Tibial artery (tissue), 4 donors: ENCODE data around the gene POU2AF1.

Experiments
- DNase-seq, 2 donors: peaks; one replicate each; pipeline ENCODE4 v3.0.0-alpha.2; 2019
- H3K27ac ChIP-seq, 2 donors: fragments of 200-600 bp; sonication (generic) in 1 of 2; 1 replicate in 1 of 2; 2 replicates in 1 of 2; pipeline ENCODE4 v1.5.1; 2018 to 2019; ENCODE audit warnings: mild to moderate bottlenecking in 1 of 2
- H3K27me3 ChIP-seq, 2 donors: fragments of 200-600 bp; sonication (generic) in 1 of 2; one replicate each; pipeline versions ENCODE4 v1.5.1 to v1.6.0; 2016 to 2019
- H3K36me3 ChIP-seq, 3 donors: fragments of 200-600 bp; sonication (generic) in 2 of 3; one replicate each; pipeline ENCODE4 v1.5.1; 2016 to 2019; ENCODE audit warnings: mild to moderate bottlenecking in 2 of 3
- H3K4me1 ChIP-seq, 4 donors: fragments of 200-600 bp; sonication (generic) in 2 of 4; 1 replicate in 3 of 4; 2 replicates in 1 of 4; pipeline ENCODE4 v1.5.1; 2016 to 2019
- H3K4me3 ChIP-seq, 2 donors: fragments of 200-600 bp; sonication (generic) in 1 of 2; 1 replicate in 1 of 2; 2 replicates in 1 of 2; pipeline ENCODE4 v1.5.1; 2018 to 2019; ENCODE audit warnings: mild to moderate bottlenecking in 2 of 2
- H3K9me3 ChIP-seq, 3 donors: fragments of 200-600 bp; sonication (generic) in 1 of 3; one replicate each; pipeline ENCODE4 v1.5.1; 2016 to 2019
- CTCF ChIP-seq, 2 experiments: fragments of 200-600 bp in 1 of 2; fragments of 450-650 bp in 1 of 2; IDR thresholded peaks; one replicate each; pipeline ENCODE4 v1.5.1; 2017 to 2019; ENCODE audit warnings: antibody characterized with exemption in 2 of 2, mild to moderate bottlenecking in 1 of 2, moderate library complexity in 1 of 2
- intact Hi-C: fragments of 100-400 bp; cut with DNase I; formaldehyde crosslinking; loops from one replicate; pipeline ENCODE4 v1.15.0; 2023; ENCODE audit warnings: low total_unique reads

Gene POU2AF1

GRCh38 chr11:111384494-111384893, 5.4 kb upstream of the POU2AF1 start:
- Histone ChIP-seq H3K4me3 (no peak overlapping the region), H3K27me3 (peaks cover 0 to 4% of the 10 kb centered on the region in 2 donors), H3K36me3 (no peaks in the 10 kb centered on the region), H3K9me3 (no peaks in the 10 kb centered on the region), H3K4me1 (peaks cover 0 to 4% (median 0%) of the 10 kb centered on the region in 4 donors), H3K27ac (no peak overlapping the region)
- intact Hi-C loops: no loop called here
- no peak for DNase-seq
- no peak for TF ChIP-seq CTCF (IDR thresholded peaks at IDR 0.05)

- intact Hi-C loops: no loop called here
- DNase-seq: no peak
- TF ChIP-seq CTCF (IDR thresholded peaks at IDR 0.05): no peak
- peaks cover 0 to 9% of the 10 kb centered on the region in 2 donors for H3K27me3 ChIP-seq
- no peak overlapping the region for H3K27ac ChIP-seq
- H3K36me3 ChIP-seq: no peaks in the 10 kb centered on the region
- H3K4me1 ChIP-seq: peaks cover 0 to 9% (median 3%) of the 10 kb centered on the region in 4 donors
- H3K9me3 ChIP-seq: no peaks in the 10 kb centered on the region
- no peak overlapping the region for H3K4me3 ChIP-seq
Observed at GRCh38 chr11:111382451-111382850, 3.4 kb upstream of the POU2AF1 start.

GRCh38 chr11:111379602-111380136, 594 bp upstream of the POU2AF1 start:
- Histone ChIP-seq H3K36me3 (no peaks in the 10 kb centered on the region), H3K9me3 (no peaks in the 10 kb centered on the region), H3K27me3 (peaks cover 0 to 9% of the 10 kb centered on the region in 2 donors), H3K27ac (no peak overlapping the region), H3K4me3 (no peak overlapping the region), H3K4me1 (peaks cover 0 to 6% (median 2%) of the 10 kb centered on the region in 4 donors)
- intact Hi-C loops: no loop called here
- TF ChIP-seq CTCF (IDR thresholded peaks at IDR 0.05): no peak
- no peak for DNase-seq

- H3K4me3 ChIP-seq: no peak overlapping the region
- intact Hi-C loops: no loop called here
- H3K36me3 ChIP-seq: no peaks in the 10 kb centered on the region
- TF ChIP-seq CTCF (IDR thresholded peaks at IDR 0.05): no peak
- H3K4me1 ChIP-seq: peaks cover 0 to 6% (median 2%) of the 10 kb centered on the region in 4 donors
- peaks cover 0 to 9% of the 10 kb centered on the region in 2 donors for H3K27me3 ChIP-seq
- no peak overlapping the region for H3K27ac ChIP-seq
- DNase-seq: no peak
- no peaks in the 10 kb centered on the region for H3K9me3 ChIP-seq
Observed at GRCh38 chr11:111378185-111378860, 752 bp downstream of the POU2AF1 start.

GRCh38 chr11:111376181-111376871, 2.7 kb downstream of the POU2AF1 start:
- intact Hi-C loops: no loop called here
- Histone ChIP-seq H3K4me3 (no peak overlapping the region), H3K27ac (no peak overlapping the region), H3K9me3 (no peaks in the 10 kb centered on the region), H3K27me3 (peaks cover 0 to 9% of the 10 kb centered on the region in 2 donors), H3K4me1 (peaks cover 0 to 6% (median 2%) of the 10 kb centered on the region in 4 donors), H3K36me3 (no peaks in the 10 kb centered on the region)
- no peak for TF ChIP-seq CTCF (IDR thresholded peaks at IDR 0.05)
- no peak for DNase-seq
